Measurements from ENCODE around the gene EGFL8.

EGFL8 gene

GRCh38 chr6:32194825-32195651 is 30.6 kb downstream of the EGFL8 start:
- FAIRE-seq, result no peak
- peak; percentile 43 for TF ChIP-seq CTCF (IDR thresholded peaks at IDR 0.05; ENCODE audit: insufficient read depth, missing control alignments)
- no peak for DNase-seq (ENCODE audit: insufficient read length, low spot score)

- FAIRE-seq, result no peak
- DNase-seq (ENCODE audit: insufficient read length, low spot score), result peak; percentile 78
- peak; percentile 0 for TF ChIP-seq CTCF (IDR thresholded peaks at IDR 0.05; ENCODE audit: insufficient read depth, missing control alignments)
These were observed 31.2 kb downstream of the EGFL8 start for GRCh38 chr6:32195652-32195901.

- DNase-seq (ENCODE audit: insufficient read length, low spot score), result no peak
- no peak for FAIRE-seq
- no peak for TF ChIP-seq CTCF (IDR thresholded peaks at IDR 0.05; ENCODE audit: insufficient read depth, missing control alignments)
These were observed 31.7 kb downstream of the EGFL8 start for GRCh38 chr6:32195902-32196681.

- no peak for DNase-seq (ENCODE audit: insufficient read length, low spot score)
- no peak for FAIRE-seq
- TF ChIP-seq CTCF (IDR thresholded peaks at IDR 0.05; ENCODE audit: insufficient read depth, missing control alignments), result no peak
These were observed 32.6 kb downstream of the EGFL8 start for GRCh38 chr6:32196682-32197616.

GRCh38 chr6:32198345-32198696 is 33.9 kb downstream of the EGFL8 start:
- DNase-seq (ENCODE audit: insufficient read length, low spot score) (no peak), FAIRE-seq (no peak)
- no peak for TF ChIP-seq CTCF (IDR thresholded peaks at IDR 0.05; ENCODE audit: insufficient read depth, missing control alignments)

GRCh38 chr6:32198866-32199265 is 34.5 kb downstream of the EGFL8 start:
- FAIRE-seq (no peak), DNase-seq (ENCODE audit: insufficient read length, low spot score) (no peak)
- no peak for TF ChIP-seq CTCF (IDR thresholded peaks at IDR 0.05; ENCODE audit: insufficient read depth, missing control alignments)

All from D721Med (cell line).